ENCODE data around the gene WDCP.

WDCP gene

DNA sequence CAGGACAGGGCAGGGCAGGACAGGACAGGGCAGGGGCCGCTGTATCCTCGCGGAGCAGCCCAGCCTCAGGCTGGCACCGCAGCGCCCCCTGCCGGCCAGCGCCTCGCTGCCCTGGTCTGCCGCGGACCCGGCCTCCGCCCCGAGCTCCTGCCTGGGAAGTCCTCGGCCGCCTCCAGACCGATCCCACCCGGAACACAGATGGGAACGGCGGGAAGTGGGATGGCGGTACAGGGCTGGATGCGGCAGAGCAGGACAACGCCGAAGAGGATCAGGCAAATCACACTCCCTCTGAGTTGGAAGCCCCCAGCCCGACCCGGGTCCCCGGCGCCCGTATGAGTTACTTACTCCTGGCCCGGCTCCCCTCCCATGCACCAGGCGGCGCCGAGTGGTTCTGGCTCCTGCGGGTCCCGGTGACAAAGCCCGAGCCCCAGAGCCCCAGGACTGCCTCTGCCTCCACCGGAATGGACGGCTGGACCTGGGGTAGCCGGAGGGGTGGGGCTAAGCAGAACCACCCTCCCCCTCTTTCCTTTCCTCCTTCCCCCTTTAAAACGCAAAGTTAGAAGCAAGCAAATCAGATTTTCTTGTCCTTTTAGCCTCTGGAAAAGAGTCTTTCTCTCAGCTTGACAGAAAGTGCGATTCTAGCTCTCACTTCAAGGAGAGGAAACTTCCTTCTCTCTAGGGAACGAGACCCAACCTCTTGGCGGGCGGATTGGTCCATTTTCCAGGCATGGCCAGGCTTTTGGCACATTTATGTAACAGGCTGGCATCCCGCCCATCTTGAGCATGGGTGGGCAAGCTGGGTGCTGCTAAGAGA lies 37.4 kb upstream of the WDCP start, which contains the start of gene TP53I3:
Gene TP53I3 (minus strand): TSS at position 449 of the 814 bp plus-strand sequence. CDS start 508 bp downstream, outside the sequence.
- H3K4me3 ChIP-seq (ENCODE audit: low read depth in 1 of 2, low read length in 2 of 2): peak within 1 kb of the TSS; percentile 28 to 84; a peak in 3 of 4 replicates
- H3K27ac ChIP-seq (ENCODE audit: low read length): peak within 1 kb of the TSS; percentile 48; the same call in 1 of the 2 replicates
- peak; percentile 97 for ATAC-seq (ENCODE audit: insufficient read depth, low read depth)

DNA sequence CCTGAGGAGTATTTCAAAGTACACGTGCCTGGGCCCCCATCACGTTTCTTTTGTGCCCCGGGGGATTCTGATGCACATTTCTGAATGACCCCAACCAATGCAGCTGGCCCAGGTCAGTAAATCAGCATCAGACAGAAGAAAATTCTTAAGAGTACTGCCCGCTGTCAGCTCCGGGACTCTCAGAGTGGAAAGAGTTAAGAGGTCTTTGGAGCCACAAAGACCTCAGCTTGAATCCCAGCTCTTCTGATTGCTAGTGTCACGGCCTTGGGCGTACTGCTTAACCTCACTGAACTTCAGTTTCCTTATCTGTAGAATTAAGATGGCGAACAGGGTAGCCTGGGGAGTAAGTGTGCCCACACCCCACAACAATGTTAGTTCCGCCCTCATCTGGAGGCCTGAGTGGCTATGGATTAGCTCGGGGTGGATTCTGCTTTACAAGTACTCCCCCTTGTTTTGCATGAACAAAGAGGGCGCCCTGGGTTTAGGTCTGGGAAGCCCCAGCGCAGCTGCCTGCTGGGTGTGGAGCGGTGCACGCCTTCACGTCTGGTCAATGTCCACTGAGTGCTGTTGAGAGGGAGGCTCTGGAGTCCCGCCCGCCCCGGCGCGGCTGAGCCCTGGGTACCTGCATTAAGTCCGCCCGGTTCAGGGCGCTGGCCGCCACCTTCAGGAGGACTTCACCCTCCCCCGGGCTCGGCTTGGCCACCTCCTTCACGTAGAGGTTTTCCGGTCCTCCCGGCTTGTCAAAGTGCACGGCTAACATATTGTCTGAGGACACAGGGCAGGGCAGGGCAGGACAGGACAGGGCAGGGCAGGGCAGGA lies 36.6 kb upstream of the WDCP start:
- DNase-seq (peak; percentile 40), ATAC-seq (ENCODE audit: insufficient read depth, low read depth) (peak; percentile 55)
- TF ChIP-seq, protein P1, sequence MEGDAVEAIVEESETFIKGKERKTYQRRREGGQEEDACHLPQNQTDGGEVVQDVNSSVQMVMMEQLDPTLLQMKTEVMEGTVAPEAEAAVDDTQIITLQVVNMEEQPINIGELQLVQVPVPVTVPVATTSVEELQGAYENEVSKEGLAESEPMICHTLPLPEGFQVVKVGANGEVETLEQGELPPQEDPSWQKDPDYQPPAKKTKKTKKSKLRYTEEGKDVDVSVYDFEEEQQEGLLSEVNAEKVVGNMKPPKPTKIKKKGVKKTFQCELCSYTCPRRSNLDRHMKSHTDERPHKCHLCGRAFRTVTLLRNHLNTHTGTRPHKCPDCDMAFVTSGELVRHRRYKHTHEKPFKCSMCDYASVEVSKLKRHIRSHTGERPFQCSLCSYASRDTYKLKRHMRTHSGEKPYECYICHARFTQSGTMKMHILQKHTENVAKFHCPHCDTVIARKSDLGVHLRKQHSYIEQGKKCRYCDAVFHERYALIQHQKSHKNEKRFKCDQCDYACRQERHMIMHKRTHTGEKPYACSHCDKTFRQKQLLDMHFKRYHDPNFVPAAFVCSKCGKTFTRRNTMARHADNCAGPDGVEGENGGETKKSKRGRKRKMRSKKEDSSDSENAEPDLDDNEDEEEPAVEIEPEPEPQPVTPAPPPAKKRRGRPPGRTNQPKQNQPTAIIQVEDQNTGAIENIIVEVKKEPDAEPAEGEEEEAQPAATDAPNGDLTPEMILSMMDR (IDR thresholded peaks at IDR 0.05; ENCODE audit: borderline replicate concordance, extremely low read depth, low read length, poor library complexity, severe bottlenecking): no peak
- TF ChIP-seq EZH2 (IDR thresholded peaks at IDR 0.05; ENCODE audit: borderline replicate concordance, low read depth, low read length, severe bottlenecking): no peak
- H3K9ac ChIP-seq (ENCODE audit: low read depth, low read length): peak overlapping the region; percentile 68
- H3K4me3 ChIP-seq (ENCODE audit: low read depth in 1 of 2, low read length in 2 of 2): peak overlapping the region; percentile 11 to 84; a peak in 3 of 4 replicates
- no peaks in the 10 kb centered on the region for H4K20me1 ChIP-seq (ENCODE audit: insufficient read depth, low read length)
- H3K36me3 ChIP-seq (ENCODE audit: insufficient read depth, low read length): no peaks in the 10 kb centered on the region
- no peaks in the 10 kb centered on the region for H3K9me3 ChIP-seq (ENCODE audit: insufficient read depth, low read length, severe bottlenecking)
- H3K4me1 ChIP-seq (ENCODE audit: insufficient read depth, low read length): peaks cover 18% of the 10 kb centered on the region
- peak overlapping the region; percentile 91 for H2AFZ ChIP-seq (ENCODE audit: low read depth, low read length)
- H3K79me2 ChIP-seq (ENCODE audit: insufficient read depth, low read length): no peaks in the 10 kb centered on the region
- no peak overlapping the region for H3K27ac ChIP-seq (ENCODE audit: low read length)
- peak overlapping the region; percentile 99 for H3K4me2 ChIP-seq (ENCODE audit: insufficient read depth, low read length)
- no peaks in the 10 kb centered on the region for H3K27me3 ChIP-seq (ENCODE audit: insufficient read depth, low read length, poor library complexity)

More for the DNA sequence above, 37.4 kb upstream of the WDCP start, which contains the start of gene TP53I3:
- H4K20me1 ChIP-seq (ENCODE audit: insufficient read depth, low read length): no peaks in the 10 kb centered on the region
- H2AFZ ChIP-seq (ENCODE audit: low read depth, low read length): peak within 1 kb of the TSS; percentile 91
- TF ChIP-seq, protein P1 (IDR thresholded peaks at IDR 0.05; ENCODE audit: borderline replicate concordance, extremely low read depth, low read length, poor library complexity, severe bottlenecking): peak; percentile 92
- TF ChIP-seq EZH2 (IDR thresholded peaks at IDR 0.05; ENCODE audit: borderline replicate concordance, low read depth, low read length, severe bottlenecking): no peak
- H3K9me3 ChIP-seq (ENCODE audit: insufficient read depth, low read length, severe bottlenecking): no peaks in the 10 kb centered on the region
- peak; percentile 77 for DNase-seq
- peak within 1 kb of the TSS; percentile 99 for H3K4me2 ChIP-seq (ENCODE audit: insufficient read depth, low read length)
- peak within 1 kb of the TSS; percentile 68 for H3K9ac ChIP-seq (ENCODE audit: low read depth, low read length)
- H3K79me2 ChIP-seq (ENCODE audit: insufficient read depth, low read length): no peaks in the 10 kb centered on the region
- H3K36me3 ChIP-seq (ENCODE audit: insufficient read depth, low read length): no peaks in the 10 kb centered on the region
- H3K27me3 ChIP-seq (ENCODE audit: insufficient read depth, low read length, poor library complexity): no peaks in the 10 kb centered on the region
- peaks cover 18% of the 10 kb centered on the region for H3K4me1 ChIP-seq (ENCODE audit: insufficient read depth, low read length)

DNA sequence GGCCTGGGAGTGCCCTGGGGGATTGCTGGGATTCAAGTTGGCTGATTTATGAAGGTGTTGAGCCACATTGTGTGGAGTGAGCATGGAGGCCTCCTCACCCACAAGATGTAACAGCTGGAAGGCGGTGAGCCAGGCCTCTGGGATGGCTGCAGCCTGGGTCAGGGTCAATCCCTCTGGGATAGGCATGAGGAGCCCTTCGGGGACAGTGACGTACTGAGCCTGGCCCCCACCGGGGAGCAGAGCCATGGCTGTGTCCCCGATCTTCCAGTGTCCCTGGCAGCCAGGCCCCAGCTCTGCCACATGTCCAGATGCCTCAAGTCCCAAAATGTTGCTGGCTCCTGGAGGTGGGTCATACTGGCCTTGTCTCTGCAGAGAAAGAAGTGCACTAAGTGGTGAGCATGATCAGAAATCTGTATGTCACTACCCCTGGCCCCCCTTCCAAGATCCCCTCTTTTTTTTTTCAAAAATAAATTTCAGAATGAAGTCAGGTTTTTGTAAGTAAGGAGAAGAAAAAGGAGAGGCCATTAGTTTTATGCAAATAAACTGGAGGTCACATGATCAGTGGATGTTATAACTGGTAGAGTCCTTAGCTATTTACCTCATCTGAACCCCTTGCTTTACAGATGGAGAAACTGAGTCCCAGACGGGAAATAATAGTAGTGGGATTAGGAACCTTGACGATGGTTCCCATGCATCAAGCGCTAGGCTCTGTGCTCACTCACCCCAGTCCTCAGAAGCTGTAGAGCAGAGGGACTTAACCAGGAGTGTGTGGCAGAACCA lies 35.8 kb upstream of the WDCP start:
- Histone ChIP-seq H3K9me3 (ENCODE audit: insufficient read depth, low read length, severe bottlenecking) (no peaks in the 10 kb centered on the region), H3K9ac (ENCODE audit: low read depth, low read length) (no peak overlapping the region), H3K4me3 (ENCODE audit: low read depth in 1 of 2, low read length in 2 of 2) (no peak overlapping the region), H3K36me3 (ENCODE audit: insufficient read depth, low read length) (no peaks in the 10 kb centered on the region), H3K79me2 (ENCODE audit: insufficient read depth, low read length) (no peaks in the 10 kb centered on the region), H3K4me1 (ENCODE audit: insufficient read depth, low read length) (peaks cover 18% of the 10 kb centered on the region), H4K20me1 (ENCODE audit: insufficient read depth, low read length) (no peaks in the 10 kb centered on the region), H3K27ac (ENCODE audit: low read length) (no peak overlapping the region), H3K27me3 (ENCODE audit: insufficient read depth, low read length, poor library complexity) (no peaks in the 10 kb centered on the region), H2AFZ (ENCODE audit: low read depth, low read length) (no peak overlapping the region), H3K4me2 (ENCODE audit: insufficient read depth, low read length) (peak overlapping the region; percentile 99; the same call in 1 of the 2 replicates)
- ATAC-seq (ENCODE audit: insufficient read depth, low read depth) (no peak), DNase-seq (no peak)
- TF ChIP-seq EZH2 (IDR thresholded peaks at IDR 0.05; ENCODE audit: borderline replicate concordance, low read depth, low read length, severe bottlenecking): no peak
- TF ChIP-seq, protein P1 (IDR thresholded peaks at IDR 0.05; ENCODE audit: borderline replicate concordance, extremely low read depth, low read length, poor library complexity, severe bottlenecking): no peak
